AG09309 (cell line): ENCODE results near the gene WNT3.

Experiments
- DNase-seq: peaks from one replicate; pipeline ENCODE4 v3.0.0-alpha.2; 2010; ENCODE audit warnings: low read depth
- H3K4me3 ChIP-seq: 2 replicates; pipeline ENCODE4 v1.5.1; 2011; ENCODE audit warnings: mild to moderate bottlenecking, low read depth, low read length, moderate library complexity; ENCODE audit not compliant: control insufficient read depth
- TF ChIP-seq, protein P1 (sequence below): IDR thresholded peaks from 2 replicates; pipeline ENCODE4 v1.5.1; 2011; ENCODE audit warnings: mild to moderate bottlenecking, low read depth, low read length, inconsistent platforms; ENCODE audit not compliant: insufficient read depth, control insufficient read depth; ENCODE audit errors: missing control alignments

Gene WNT3

DNA sequence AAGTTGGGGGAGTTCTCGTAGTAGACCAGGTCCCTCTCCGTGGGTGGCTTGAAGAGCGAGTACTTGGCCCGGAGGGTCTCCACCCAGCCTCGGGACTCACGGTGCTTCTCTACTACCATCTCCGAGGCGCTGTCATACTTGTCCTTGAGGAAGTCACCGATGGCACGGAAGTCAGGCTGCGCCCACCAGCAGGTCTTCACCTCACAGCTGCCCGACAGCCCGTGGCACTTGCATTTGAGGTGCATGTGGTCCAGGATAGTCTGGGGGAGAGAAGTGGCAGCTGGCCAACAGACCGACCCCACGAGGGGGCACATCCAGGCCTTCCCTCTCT, 50.0 kb downstream of the WNT3 start:
- TF ChIP-seq, protein P1, sequence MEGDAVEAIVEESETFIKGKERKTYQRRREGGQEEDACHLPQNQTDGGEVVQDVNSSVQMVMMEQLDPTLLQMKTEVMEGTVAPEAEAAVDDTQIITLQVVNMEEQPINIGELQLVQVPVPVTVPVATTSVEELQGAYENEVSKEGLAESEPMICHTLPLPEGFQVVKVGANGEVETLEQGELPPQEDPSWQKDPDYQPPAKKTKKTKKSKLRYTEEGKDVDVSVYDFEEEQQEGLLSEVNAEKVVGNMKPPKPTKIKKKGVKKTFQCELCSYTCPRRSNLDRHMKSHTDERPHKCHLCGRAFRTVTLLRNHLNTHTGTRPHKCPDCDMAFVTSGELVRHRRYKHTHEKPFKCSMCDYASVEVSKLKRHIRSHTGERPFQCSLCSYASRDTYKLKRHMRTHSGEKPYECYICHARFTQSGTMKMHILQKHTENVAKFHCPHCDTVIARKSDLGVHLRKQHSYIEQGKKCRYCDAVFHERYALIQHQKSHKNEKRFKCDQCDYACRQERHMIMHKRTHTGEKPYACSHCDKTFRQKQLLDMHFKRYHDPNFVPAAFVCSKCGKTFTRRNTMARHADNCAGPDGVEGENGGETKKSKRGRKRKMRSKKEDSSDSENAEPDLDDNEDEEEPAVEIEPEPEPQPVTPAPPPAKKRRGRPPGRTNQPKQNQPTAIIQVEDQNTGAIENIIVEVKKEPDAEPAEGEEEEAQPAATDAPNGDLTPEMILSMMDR: no peak
- H3K4me3 ChIP-seq: no peak overlapping the region
- no peak for DNase-seq

DNA sequence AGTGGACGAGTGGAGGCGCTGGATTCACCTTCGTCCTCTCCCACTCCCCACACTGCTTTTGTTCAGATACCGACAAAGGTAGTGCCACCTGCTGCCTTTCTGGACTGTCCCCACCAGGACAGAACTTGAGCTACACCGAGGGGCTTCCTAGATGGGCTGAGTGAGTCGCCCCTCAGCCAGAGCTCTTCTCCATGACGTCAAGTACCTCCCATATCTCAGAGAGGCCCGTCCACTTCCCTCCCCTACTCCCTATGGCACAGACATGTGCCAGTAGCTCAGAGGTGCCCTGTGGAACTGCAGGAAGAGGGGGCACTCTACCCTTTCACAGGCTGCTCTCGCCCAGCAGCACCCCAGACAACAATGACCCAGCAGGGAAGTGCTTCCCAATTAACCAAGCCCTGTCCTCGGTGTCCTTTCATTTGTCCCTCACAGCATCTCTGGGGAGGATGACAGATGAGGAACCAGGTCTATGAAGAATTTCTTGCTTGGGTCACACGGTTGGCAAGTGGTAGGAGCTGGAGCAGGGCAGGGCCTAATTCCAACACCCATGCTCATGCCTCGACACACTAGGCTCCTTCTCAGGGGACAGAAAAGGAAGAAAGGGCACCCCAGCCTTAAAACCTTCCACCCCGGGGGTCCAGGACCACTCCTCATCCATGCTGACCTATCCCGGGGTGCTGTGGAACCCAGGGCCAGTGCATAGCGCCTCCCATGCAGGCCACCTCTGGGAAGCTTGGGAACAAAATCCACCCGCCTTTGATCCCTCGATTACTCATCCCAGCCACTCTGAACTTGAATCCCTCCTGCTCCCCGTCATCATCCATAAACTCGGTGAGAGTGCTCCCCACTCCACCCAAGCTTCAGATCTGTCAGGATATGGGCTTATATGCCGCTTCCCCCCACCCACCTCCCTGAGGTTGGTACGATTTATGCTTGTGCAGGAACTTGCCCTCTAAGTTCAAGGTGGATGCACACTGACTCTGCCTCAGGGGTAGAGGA, 51.7 kb downstream of the WNT3 start:
- TF ChIP-seq, protein P1: no peak
- DNase-seq: no peak
- H3K4me3 ChIP-seq: no peak overlapping the region

DNA sequence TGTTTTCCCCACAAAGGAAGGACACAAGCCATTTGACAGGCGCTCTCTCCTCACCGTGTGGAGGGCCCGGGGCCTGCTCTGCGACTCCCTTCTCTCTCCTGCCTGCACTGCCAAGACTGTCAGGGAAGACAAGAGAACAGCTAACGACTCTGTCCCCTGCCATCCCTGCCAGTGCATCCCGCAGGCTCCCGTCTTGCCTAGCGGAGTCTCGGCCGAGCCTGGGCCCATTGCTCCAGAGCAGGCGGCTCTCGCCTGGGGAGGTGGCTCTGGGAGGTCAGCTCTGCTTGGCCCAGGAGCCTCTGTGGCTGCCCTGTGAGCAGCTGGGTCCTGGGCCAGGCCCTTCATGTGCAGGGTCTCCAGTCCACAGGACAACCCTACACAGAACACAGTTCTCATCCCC, 53.0 kb downstream of the WNT3 start:
- H3K4me3 ChIP-seq: no peak overlapping the region
- TF ChIP-seq, protein P1: no peak
- no peak for DNase-seq

DNA sequence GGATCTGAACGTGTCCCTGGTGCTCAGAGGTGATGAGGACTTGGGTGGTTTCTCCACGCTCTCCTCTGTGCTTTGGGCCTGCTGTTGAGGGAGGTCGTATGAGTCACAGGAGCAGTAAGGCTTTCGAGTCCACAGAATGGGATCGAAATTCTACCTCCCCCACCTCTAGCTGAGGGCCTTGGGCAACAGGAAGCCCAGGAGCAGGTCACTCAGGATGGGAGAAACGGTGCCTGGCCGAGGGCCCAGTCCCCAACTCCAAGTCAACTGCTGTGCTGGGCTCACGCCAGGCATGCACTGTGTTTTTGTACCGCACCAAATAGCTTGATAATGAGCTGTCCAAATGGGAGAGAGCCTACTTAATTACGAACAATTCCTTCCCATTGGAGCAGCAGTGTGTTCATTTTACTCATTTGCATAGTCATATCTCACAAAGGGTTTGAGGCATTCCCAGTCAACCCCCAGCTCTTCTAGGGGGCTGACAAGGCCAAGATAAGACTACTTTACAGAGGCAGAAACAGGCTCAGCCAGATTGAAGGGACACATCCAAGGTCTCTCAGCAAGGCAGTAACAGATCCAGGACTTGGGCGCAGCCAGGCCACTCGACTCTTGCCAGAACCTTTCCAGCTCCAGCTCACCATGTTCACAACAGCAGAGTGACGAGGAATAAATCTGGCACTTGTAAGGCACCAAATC, 53.6 kb downstream of the WNT3 start:
- TF ChIP-seq, protein P1: no peak
- H3K4me3 ChIP-seq: no peak overlapping the region
- DNase-seq: peak; percentile 54

DNA sequence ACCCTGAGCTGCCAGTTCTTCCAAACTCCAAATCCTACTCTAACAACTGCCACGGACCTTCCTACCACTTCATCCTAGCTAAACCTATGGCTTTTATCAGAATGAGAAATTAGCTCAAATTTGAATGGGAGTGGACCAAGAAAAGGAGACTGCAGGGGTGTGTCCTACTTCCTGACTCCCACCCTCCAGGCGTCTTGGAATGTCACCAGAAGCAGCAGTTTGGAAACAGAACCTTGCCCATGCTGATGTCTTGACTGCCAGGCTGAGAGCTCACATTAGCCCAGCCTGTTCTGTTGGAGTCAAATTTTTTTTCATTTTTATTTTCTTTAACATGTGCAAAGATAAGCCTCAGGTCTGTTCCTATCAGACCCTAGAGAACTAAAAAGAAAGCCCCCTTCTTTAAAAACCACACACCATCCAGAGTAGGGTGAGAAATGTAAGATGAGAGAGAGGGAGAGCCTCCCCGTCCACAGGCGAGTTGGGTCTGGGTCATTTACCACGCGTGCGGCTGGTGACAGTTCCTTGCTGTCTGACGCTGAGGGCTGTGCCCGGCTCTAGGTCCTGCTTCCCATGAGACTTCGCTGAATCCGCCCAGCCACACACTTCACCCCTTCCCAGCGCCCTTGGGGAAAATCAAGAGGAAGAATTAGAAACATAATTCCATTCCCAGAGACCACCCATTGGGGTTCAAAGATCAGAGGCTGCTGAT, 54.3 kb downstream of the WNT3 start:
- no peak for DNase-seq
- TF ChIP-seq, protein P1: no peak

GRCh38 chr17:46763416-46763815, 55.1 kb downstream of the WNT3 start:
- TF ChIP-seq, protein P1: no peak
- no peak for DNase-seq
- no peak overlapping the region for H3K4me3 ChIP-seq

More for the DNA sequence above, 54.3 kb downstream of the WNT3 start:
- H3K4me3 ChIP-seq: no peak overlapping the region
